ENCODE measurements around the gene NEDD4L. TPM values are rescaled to one million over a fixed set of nuclear protein-coding genes. Genes with fewer than 3 reads are reported as not detected.

NEDD4L gene
- total RNA-seq, 1 donor from 2014 or later, result 3.7 TPM

GRCh38 chr18:58204776-58205442, 160.9 kb downstream of the NEDD4L start:
- intact Hi-C loops (cut with micrococcal nuclease), result no loop called here

- intact Hi-C loops (cut with micrococcal nuclease), result no loop called here
Measured at GRCh38 chr18:58205443-58206160, 161.6 kb downstream of the NEDD4L start.

- intact Hi-C loops (cut with micrococcal nuclease), result no loop called here
Measured at GRCh38 chr18:58207520-58208152, 163.6 kb downstream of the NEDD4L start.

GRCh38 chr18:58208207-58208932, 164.3 kb downstream of the NEDD4L start:
- intact Hi-C loops (cut with micrococcal nuclease), result no loop called here

GRCh38 chr18:58209326-58209725, 165.3 kb downstream of the NEDD4L start:
- intact Hi-C loops (cut with micrococcal nuclease), result no loop called here

GRCh38 chr18:58211510-58211909, 167.5 kb downstream of the NEDD4L start:
- intact Hi-C loops (cut with micrococcal nuclease), result no loop called here

GRCh38 chr18:58212274-58212673, 168.2 kb downstream of the NEDD4L start:
- intact Hi-C loops (cut with micrococcal nuclease), result no loop called here

GRCh38 chr18:58213440-58213839, 169.4 kb downstream of the NEDD4L start:
- intact Hi-C loops (cut with micrococcal nuclease), result no loop called here

- intact Hi-C loops (cut with micrococcal nuclease), result no loop called here
Measured at GRCh38 chr18:58215011-58215410, 171.0 kb downstream of the NEDD4L start.

- intact Hi-C loops (cut with micrococcal nuclease), result no loop called here
Measured at GRCh38 chr18:58216071-58216481, 172.1 kb downstream of the NEDD4L start.

- intact Hi-C loops (cut with micrococcal nuclease), result no loop called here
Measured at GRCh38 chr18:58217052-58217451, 173.0 kb downstream of the NEDD4L start.

GRCh38 chr18:58218117-58218516, 174.1 kb downstream of the NEDD4L start:
- intact Hi-C loops (cut with micrococcal nuclease), result no loop called here

- intact Hi-C loops (cut with micrococcal nuclease), result no loop called here
Measured at GRCh38 chr18:58221060-58221725, 177.2 kb downstream of the NEDD4L start.

- intact Hi-C loops (cut with micrococcal nuclease), result no loop called here
Measured at GRCh38 chr18:58222432-58223125, 178.6 kb downstream of the NEDD4L start.

GRCh38 chr18:58223717-58224424, 179.8 kb downstream of the NEDD4L start:
- intact Hi-C loops (cut with micrococcal nuclease), result no loop called here

- intact Hi-C loops (cut with micrococcal nuclease), result no loop called here
Measured at GRCh38 chr18:58224425-58224750, 180.4 kb downstream of the NEDD4L start.

GRCh38 chr18:58225101-58225500, 181.1 kb downstream of the NEDD4L start:
- intact Hi-C loops (cut with micrococcal nuclease), result no loop called here

- intact Hi-C loops (cut with micrococcal nuclease), result no loop called here
Measured at GRCh38 chr18:58226429-58226828, 182.4 kb downstream of the NEDD4L start.

- intact Hi-C loops (cut with micrococcal nuclease), result no loop called here
Measured at GRCh38 chr18:58227361-58227930, 183.4 kb downstream of the NEDD4L start.

- intact Hi-C loops (cut with micrococcal nuclease), result no loop called here
Measured at GRCh38 chr18:58228176-58228575, 184.2 kb downstream of the NEDD4L start.

All from T-helper 2 cell treated with Interferon-gamma antibody and Interleukin-4, amounts not matched to agents 100 ng/mL and 5 ng/mL, for 36 hours (primary cell).